22Rv1 (cell line): ENCODE data around the gene ATXN10.

Experiments
- ZFX ChIP-seq: fragments of 450-650 bp; IDR thresholded peaks from 2 replicates; pipeline ENCODE4 v1.6.1; 2017; ENCODE audit warnings: antibody characterized with exemption, borderline replicate concordance
- TF ChIP-seq, protein P1 (sequence below): fragments of 450-650 bp; IDR thresholded peaks from 2 replicates; pipeline ENCODE4 v1.5.1; 2017; ENCODE audit warnings: mild to moderate bottlenecking

DNA sequence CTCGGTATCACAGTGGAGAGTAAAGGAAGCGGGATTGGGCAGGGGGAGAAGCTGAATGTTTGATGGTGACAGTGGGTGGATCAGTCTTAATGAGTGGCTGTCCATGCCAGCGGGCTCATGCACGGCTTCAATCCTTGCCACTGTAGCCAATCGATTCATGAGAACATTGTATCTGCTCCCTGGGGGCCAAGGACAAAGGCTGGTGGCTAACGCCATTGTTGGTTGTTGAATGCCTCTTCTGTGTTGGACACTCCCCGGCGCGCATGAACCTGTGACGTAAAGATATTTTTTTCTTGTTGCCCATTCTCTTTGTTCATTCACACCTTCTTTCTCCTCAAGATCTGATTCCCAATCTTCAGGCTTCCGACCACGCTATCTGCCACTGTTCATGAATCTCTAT, 20.9 kb upstream of the ATXN10 start:
- TF ChIP-seq, protein P1, sequence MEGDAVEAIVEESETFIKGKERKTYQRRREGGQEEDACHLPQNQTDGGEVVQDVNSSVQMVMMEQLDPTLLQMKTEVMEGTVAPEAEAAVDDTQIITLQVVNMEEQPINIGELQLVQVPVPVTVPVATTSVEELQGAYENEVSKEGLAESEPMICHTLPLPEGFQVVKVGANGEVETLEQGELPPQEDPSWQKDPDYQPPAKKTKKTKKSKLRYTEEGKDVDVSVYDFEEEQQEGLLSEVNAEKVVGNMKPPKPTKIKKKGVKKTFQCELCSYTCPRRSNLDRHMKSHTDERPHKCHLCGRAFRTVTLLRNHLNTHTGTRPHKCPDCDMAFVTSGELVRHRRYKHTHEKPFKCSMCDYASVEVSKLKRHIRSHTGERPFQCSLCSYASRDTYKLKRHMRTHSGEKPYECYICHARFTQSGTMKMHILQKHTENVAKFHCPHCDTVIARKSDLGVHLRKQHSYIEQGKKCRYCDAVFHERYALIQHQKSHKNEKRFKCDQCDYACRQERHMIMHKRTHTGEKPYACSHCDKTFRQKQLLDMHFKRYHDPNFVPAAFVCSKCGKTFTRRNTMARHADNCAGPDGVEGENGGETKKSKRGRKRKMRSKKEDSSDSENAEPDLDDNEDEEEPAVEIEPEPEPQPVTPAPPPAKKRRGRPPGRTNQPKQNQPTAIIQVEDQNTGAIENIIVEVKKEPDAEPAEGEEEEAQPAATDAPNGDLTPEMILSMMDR: no peak
- no peak for TF ChIP-seq ZFX
